AG04450 (cell line): ENCODE data around the gene MYO5A. TPM values are rescaled to one million over a fixed set of nuclear protein-coding genes. Genes with fewer than 3 reads are reported as not detected.
A peak's percentile ranks its signal among the peaks of the same experiment; 100 is the strongest.
"Not testable (repeated sequence)": the region's sequence is repeated elsewhere in the genome, so short reads cannot be mapped to it uniquely, and the experiment has no call there.

Experiments
- CTCF ChIA-PET: fragments of 300-600, 350-600 bp; formaldehyde crosslinking; extraction: SDS; loops from one replicate; lab custom pipeline; 2022; ENCODE audit warnings: antibody characterized with exemption, inconsistent platforms; lab: Charles Lee
- POLR2A ChIA-PET: fragments of 350-600 bp; formaldehyde crosslinking; extraction: SDS; loops from one replicate; lab custom pipeline; 2021; ENCODE audit warnings: antibody characterized with exemption, inconsistent platforms; lab: Yijun Ruan, JAX
- DNase-seq: peaks from one replicate; pipeline ENCODE4 v3.0.0-alpha.2; 2011; ENCODE audit warnings: low read depth, low spot score
- H3K27ac ChIP-seq: one replicate; pipeline ENCODE4 v1.5.1; 2012; ENCODE audit warnings: low read depth, low read length, control low read depth
- H3K27me3 ChIP-seq: one replicate; pipeline ENCODE4 v1.6.0; 2012; ENCODE audit warnings: low read length; ENCODE audit not compliant: control insufficient read depth, insufficient read depth
- H3K4me3 ChIP-seq: 2 replicates; pipeline ENCODE4 v1.5.1; 2011; ENCODE audit warnings: mild to moderate bottlenecking, low read depth, low read length, control low read depth
- H3K9me3 ChIP-seq: 2 replicates; pipeline ENCODE4 v1.5.1; 2012; ENCODE audit warnings: low read length; ENCODE audit not compliant: control insufficient read depth, insufficient read depth
- polyA plus RNA-seq: library from polyadenylated mRNA; depleted of rRNA; stranded (reverse); fragments of >200 nt; gene quantifications from 2 replicates; pipeline ENCODE4 v1.2.3, GENCODE V29; 2011
- TF ChIP-seq, protein P1 (sequence below): IDR thresholded peaks from 2 replicates; pipeline ENCODE4 v1.5.1; 2011; ENCODE audit warnings: low read depth, low read length, control low read depth, inconsistent platforms

The MYO5A gene
- polyA plus RNA-seq, 1 experiment = 37.2 TPM

GRCh38 chr15:52466134-52466701 is 62.5 kb downstream of the MYO5A start:
- POLR2A ChIA-PET = no interaction called here
- Histone ChIP-seq H3K27me3 (no peaks in the 10 kb centered on the region), H3K4me3 (no peak overlapping the region), H3K27ac (no peak overlapping the region), H3K9me3 (no peaks in the 10 kb centered on the region)
- CTCF ChIA-PET = no interaction called here
- DNase-seq = no peak
- TF ChIP-seq, protein P1, sequence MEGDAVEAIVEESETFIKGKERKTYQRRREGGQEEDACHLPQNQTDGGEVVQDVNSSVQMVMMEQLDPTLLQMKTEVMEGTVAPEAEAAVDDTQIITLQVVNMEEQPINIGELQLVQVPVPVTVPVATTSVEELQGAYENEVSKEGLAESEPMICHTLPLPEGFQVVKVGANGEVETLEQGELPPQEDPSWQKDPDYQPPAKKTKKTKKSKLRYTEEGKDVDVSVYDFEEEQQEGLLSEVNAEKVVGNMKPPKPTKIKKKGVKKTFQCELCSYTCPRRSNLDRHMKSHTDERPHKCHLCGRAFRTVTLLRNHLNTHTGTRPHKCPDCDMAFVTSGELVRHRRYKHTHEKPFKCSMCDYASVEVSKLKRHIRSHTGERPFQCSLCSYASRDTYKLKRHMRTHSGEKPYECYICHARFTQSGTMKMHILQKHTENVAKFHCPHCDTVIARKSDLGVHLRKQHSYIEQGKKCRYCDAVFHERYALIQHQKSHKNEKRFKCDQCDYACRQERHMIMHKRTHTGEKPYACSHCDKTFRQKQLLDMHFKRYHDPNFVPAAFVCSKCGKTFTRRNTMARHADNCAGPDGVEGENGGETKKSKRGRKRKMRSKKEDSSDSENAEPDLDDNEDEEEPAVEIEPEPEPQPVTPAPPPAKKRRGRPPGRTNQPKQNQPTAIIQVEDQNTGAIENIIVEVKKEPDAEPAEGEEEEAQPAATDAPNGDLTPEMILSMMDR = no peak

DNA sequence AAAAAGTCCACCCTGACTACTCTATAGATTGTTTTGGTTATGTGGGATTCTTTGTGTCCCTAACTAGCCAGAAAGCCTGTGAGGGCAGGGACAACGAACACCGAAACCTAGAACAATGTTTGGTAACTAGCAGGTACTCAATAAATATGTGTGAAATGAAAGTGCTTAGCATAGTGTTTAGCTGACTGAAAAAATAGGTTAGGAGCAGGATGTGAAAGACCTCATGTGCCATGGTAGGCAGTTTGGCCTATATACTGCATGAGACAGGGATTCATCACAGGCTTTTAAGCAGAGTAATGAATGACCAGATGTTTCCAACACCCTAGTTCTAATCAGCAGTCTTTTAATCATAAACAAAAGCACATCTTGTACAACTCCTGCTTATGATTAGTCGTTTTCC is 64.2 kb downstream of the MYO5A start:
- DNase-seq = no peak
- ChIA-PET CTCF (interaction anchor here (0.6 kb wide), 1 partner anchor 39 kb away, joined by 3 read pairs; no protein-coding TSS in a partner anchor), POLR2A (no interaction called here)

DNA sequence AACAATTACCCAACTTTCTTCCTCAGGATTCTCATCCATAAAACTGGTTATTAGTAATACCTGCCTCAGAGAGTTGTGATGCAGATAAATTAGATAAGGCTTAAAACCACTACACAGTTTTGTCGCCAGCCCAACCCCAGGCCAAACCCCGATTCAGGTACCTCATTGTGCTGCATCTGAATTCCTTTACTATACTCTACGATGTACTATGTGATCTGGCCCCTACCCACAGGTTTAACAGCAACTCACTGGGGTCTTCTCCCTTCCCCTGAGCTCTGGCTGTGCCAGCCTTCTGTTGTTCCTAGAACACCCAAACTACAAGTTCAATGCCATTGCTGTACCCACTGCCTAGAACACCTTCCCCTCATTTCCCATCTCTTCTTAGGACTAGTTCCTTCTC is 64.6 kb downstream of the MYO5A start:
- peaks cover 10% of the 10 kb centered on the region; the same call in 1 of the 2 replicates for H3K9me3 ChIP-seq
- H3K4me3 ChIP-seq = no peak overlapping the region
- ChIA-PET POLR2A (no interaction called here), CTCF (interaction anchor here (0.6 kb wide), 1 partner anchor 40 kb away, joined by 3 read pairs; no protein-coding TSS in a partner anchor)
- no peak overlapping the region for H3K27ac ChIP-seq
- no peak for DNase-seq
- no peaks in the 10 kb centered on the region for H3K27me3 ChIP-seq
- TF ChIP-seq, protein P1 = no peak

More for the DNA sequence above, 64.2 kb downstream of the MYO5A start:
- no peak overlapping the region for H3K27ac ChIP-seq
- no peak overlapping the region for H3K4me3 ChIP-seq
- peaks cover 10% of the 10 kb centered on the region; the same call in 1 of the 2 replicates for H3K9me3 ChIP-seq
- TF ChIP-seq, protein P1 = no peak
- no peaks in the 10 kb centered on the region for H3K27me3 ChIP-seq

DNA sequence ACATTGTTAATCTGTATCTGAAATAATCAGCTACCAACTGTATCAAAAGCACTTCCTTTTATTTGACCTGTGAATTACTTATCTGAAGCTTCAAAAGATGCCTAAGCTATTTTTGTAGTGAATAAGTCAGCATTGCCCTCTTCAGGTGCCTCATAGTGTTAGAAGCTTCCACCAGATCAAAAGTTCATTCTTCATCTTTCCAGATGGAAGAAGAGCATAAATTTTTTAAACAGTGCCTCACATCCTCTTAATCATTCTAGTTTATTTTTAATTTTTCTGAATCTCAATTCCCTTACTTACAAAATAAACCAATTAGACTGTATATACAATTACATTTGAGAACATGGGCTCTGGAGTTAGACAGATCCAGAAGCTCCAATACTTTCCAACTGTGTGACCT is 65.0 kb downstream of the MYO5A start:
- CTCF ChIA-PET = no interaction called here
- DNase-seq = no peak

DNA sequence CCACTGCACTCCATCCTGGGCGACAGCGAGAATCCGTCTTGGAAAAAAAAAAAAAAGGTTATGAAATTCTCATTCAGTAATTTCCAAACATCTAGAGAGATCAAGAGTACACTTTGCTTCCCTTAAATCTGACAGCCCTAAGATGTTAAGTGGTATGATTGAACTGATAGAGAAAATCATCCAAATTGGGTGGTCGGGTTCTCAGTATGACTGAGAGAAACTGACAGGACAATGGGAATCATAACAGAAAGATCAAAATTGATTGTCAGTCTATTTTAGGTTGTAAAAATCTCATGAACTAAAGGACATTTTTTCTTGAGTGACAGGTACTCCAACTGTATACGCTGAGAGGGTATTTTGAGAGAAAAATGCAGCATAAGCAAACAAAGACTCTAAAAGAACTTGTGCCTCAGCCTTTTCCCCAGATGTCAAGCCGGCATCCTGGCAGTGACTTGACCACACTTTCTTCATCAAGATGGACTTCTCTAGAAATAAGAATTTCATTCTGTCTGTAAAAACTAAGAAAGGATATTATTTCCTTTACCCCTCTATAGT is 65.8 kb downstream of the MYO5A start:
- TF ChIP-seq, protein P1 = no peak
- no peak for DNase-seq
- Histone ChIP-seq H3K9me3 (peaks cover 10% of the 10 kb centered on the region; the same call in 1 of the 2 replicates), H3K4me3 (no peak overlapping the region), H3K27me3 (no peaks in the 10 kb centered on the region), H3K27ac (no peak overlapping the region)
- ChIA-PET CTCF (no interaction called here), POLR2A (no interaction called here)

More for the DNA sequence above, 65.0 kb downstream of the MYO5A start:
- H3K27ac ChIP-seq = no peak overlapping the region
- H3K4me3 ChIP-seq = no peak overlapping the region
- TF ChIP-seq, protein P1 = 0 out of 2 replicates have a peak, but pooled peaks have one; percentile 10
- H3K9me3 ChIP-seq = peaks cover 10% of the 10 kb centered on the region; the same call in 1 of the 2 replicates
- POLR2A ChIA-PET = no interaction called here
- H3K27me3 ChIP-seq = no peaks in the 10 kb centered on the region

GRCh38 chr15:52459701-52460100 is 69.0 kb downstream of the MYO5A start:
- CTCF ChIA-PET, DNase-seq, POLR2A ChIA-PET, H3K4me3 ChIP-seq, H3K27ac ChIP-seq, H3K27me3 ChIP-seq: not testable (repeated sequence)
- H3K9me3 ChIP-seq = peaks cover 10% of the 10 kb centered on the region; the same call in 1 of the 2 replicates

DNA sequence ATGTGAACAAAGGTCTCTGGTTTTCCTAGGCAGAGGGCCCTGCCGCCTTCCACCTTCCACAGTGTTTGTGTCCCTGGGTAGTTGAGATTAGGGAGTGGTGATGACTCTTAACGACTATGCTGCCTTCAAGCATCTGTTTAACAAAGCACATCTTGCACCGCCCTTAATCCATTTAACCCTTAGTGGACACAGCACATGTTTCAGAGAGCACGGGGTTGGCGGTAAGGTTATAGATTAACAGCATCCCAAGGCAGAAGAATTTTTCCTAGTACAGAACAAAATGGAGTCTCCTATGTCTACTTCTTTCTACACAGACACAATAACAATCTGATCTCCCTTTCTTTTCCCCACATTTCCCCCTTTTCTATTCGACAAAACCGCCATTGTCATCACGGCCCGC is 69.4 kb downstream of the MYO5A start:
- DNase-seq, H3K27me3 ChIP-seq, POLR2A ChIA-PET, H3K4me3 ChIP-seq, CTCF ChIA-PET, H3K27ac ChIP-seq: not testable (repeated sequence)
- peaks cover 10% of the 10 kb centered on the region; the same call in 1 of the 2 replicates for H3K9me3 ChIP-seq
